GM12892 (cell line): ENCODE measurements around the gene PMIS2.
"Not testable (repeated sequence)": the region's sequence is repeated elsewhere in the genome, so short reads cannot be mapped to it uniquely, and the experiment has no call there.

Experiments
- DNase-seq: peaks from one replicate; pipeline ENCODE4 v3.0.0; 2011; ENCODE audit not compliant: insufficient read length
- FAIRE-seq: peaks from 2 replicates; lab custom pipeline; 2011; peaks lifted over from hg19 to GRCh38; lab: Jason Lieb, UNC
- POLR2A ChIP-seq: IDR thresholded peaks from 2 replicates; pipeline ENCODE4 v1.6.1; 2011; ENCODE audit warnings: low read depth, low read length, control low read depth
- POLR2AphosphoS5 ChIP-seq: IDR thresholded peaks from 2 replicates; pipeline ENCODE4 v1.6.1; 2011; ENCODE audit warnings: low read depth, low read length, control low read depth
- TAF1 ChIP-seq: IDR thresholded peaks from 2 replicates; pipeline ENCODE4 v1.6.1; 2011; ENCODE audit warnings: low read depth, mild to moderate bottlenecking, control low read depth, low read length, borderline replicate concordance

The PMIS2 gene

DNA sequence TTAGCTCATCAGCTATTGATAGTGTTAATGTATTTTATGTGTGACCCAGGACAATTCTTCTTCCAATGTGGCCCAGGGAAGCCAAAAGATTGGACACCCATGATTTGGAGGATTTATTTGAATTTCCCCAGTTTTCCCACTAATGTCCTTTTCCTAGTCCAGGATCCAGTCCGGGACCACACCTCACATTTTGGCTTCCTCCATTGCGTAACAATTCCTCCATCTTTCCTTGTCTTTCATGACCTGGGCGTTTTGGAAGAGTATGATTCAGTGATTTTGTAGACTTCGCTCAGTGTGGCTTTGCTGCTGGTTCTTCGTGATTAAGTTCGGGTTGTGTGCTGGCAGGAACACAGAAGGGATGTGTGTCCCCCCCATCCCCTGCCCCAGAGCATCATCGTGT is 19.2 kb upstream of the PMIS2 start:
- DNase-seq (no peak), FAIRE-seq (no peak)
- no peak for TF ChIP-seq TAF1
- TF ChIP-seq POLR2AphosphoS5, result no peak
- TF ChIP-seq POLR2A, result no peak

DNA sequence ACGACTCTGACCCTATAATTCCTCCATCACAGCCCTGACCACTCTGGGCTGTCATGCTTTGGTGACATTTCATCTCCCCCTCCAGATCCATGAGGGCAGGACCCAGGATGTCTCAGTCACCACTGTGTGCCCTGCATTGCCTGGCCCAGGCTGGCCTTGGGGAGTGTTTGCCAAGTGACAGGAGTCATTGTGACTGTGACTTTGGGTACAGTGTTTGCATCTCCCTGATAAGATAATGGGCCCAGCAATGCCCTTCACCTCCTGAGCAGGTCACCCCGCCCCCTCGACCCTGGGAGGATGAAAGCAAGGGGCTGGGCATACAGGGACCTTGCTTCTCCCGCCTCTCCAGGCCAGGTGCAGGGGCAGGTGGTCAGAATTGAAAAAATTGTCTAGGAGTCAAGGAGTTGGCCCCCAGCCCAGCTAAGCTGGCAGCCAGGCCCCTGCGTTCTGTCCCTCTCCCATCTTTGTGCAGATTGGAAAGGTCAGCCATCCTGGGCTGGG is 16.6 kb upstream of the PMIS2 start:
- no peak for FAIRE-seq

DNA sequence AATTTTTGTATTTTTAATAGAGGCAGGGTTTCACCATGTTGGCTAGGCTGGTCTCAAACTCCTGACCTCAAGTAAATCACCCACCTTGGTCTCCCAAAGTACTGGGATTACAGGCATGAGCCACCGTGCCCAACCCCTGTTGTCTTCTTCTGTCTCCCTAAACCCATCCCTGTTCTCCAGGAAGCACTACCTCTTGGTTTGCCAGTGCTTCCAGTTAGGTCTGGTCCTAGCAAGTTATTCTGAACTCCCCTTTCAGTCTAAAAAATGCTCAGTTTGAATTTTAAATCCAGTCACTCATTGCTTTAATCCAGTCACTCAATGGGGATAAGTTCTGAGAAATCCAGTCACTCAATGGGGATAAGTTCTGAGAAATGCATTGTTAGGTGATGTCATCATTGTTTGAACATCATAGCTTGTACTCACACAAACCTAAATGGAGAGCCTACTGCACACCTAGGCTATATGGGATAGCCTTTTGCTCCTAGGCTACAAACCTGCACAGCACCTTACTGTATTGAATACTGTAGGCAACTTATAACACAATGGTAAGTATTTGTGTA is 14.5 kb upstream of the PMIS2 start:
- TF ChIP-seq TAF1 (no peak), POLR2A (no peak), POLR2AphosphoS5 (no peak)
- FAIRE-seq (no peak), DNase-seq (no peak)

More for the DNA sequence above, 16.6 kb upstream of the PMIS2 start:
- DNase-seq, result no peak
- no peak for TF ChIP-seq POLR2AphosphoS5
- no peak for TF ChIP-seq POLR2A
- TF ChIP-seq TAF1, result no peak

DNA sequence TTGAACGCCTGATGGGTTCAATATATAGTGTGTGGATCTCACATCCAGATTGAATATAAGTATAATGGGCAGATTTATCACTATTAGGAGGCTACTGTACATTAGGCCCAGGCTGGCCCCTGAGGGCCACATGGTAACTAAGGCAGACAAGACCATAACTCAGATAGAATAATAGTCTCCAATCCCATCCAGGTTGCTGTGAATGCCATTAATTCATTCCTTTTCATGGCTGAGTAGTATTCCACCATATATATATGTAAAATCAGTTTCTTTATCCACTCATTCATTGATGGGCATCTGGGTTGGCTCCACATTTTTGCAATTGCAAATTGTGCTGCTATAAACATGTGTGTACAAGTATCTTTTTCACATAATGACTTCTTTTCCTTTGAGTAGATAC is 8.1 kb upstream of the PMIS2 start:
- TF ChIP-seq TAF1, result no peak
- no peak for TF ChIP-seq POLR2AphosphoS5
- no peak for TF ChIP-seq POLR2A
- no peak for DNase-seq
- FAIRE-seq, result no peak

DNA sequence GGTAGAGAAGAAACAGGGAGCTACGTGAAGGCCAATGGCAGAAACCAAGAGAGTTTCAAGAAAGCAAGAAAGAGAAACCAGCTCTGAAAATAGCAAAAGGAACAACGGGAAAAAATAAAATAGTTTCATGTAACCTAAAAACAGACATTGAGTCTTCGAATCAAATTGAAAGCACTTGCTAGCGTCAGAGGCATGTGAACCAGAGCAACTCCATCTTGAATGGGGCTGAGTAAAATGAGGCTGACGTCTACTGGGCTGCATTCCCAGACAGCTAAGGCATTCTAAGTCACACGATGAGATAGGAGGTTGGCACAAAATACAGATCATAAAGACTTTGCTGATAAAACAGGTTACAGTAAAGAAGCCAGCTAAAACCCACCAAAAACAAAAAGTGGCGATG is 7.3 kb upstream of the PMIS2 start:
- TF ChIP-seq TAF1 (no peak), POLR2AphosphoS5 (no peak), POLR2A (no peak)
- no peak for DNase-seq
- no peak for FAIRE-seq

DNA sequence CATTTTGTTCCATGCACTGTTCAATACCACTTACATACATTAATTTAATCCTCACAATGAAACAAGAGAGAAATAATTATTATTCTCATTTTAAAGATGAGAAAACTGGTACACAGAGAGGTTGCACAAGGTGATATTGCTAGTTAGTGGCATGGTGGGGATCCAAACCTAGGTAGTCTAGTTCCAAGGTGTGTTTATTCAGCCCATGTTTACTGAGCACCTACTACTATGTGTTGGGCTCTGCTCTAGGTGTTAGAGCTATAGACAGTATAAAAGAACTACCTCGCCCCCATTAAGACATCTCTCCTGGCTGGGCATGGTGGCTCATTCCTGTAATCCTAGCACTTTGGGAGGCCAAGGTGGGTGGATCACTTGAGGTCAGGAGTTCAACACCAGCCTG is 3.2 kb upstream of the PMIS2 start:
- DNase-seq, result no peak
- FAIRE-seq, result no peak
- TF ChIP-seq TAF1, result no peak
- no peak for TF ChIP-seq POLR2A
- no peak for TF ChIP-seq POLR2AphosphoS5

DNA sequence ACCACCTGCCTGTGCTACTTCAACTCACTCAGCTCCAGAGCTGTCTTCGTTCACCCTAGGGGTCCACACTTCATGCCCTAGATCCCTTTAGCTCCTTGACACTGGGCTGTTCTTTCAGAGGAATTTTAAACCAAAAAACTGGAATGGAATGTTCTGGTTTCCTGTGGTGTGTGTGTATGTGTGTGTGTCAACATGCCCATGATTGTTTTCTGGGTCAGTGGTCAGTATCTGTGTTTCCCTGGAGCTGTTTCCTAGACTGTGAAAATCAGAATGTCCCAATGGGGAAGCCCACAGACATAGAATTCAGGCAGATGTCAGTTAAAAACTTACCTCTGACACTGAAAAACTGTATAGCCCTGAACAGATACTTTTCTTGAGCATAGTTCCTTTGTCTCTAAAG is 1.3 kb downstream of the PMIS2 start:
- DNase-seq, result no peak
- no peak for TF ChIP-seq POLR2AphosphoS5
- no peak for TF ChIP-seq POLR2A
- TF ChIP-seq TAF1, result no peak
- FAIRE-seq, result no peak

DNA sequence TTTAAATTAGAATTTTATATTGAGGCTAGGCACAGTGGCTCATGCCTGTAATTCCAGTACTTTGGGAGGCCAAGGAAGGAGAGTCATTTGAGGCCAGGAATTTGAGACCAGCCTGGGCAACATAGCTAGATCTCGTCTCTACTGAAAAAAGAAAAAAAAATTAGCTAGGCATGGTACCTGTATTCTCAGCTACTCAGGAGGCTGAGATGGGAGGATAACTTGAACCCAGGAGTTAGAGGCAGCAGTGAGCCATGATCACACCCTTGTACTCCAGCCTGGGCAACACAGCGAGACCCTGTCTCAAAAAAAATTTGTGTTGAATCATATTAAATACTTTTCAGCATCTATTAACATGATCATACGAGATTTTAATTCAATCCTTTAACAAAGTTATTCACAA is 4.9 kb downstream of the PMIS2 start:
- TF ChIP-seq POLR2AphosphoS5, result no peak
- TF ChIP-seq POLR2A, result no peak
- no peak for TF ChIP-seq TAF1
- DNase-seq, result no peak
- FAIRE-seq, result no peak

DNA sequence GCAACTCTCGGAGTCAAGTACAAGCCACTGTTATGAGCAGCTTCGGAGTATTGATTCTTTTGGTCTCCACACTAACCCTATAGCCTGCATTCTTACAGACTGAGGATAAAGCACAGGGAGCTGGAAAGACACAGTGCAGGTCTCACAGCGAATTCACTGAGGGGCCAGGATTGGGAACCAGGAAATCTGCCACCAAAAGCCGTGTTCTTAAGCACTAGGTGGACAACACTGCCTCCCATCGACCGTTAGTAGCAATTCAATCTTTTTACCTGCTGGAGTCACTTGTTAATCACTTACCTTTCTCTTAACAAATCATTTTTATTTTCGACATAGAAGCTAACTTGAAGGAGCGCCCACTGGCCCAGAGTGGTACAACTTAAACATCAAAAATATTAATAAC is 6.3 kb downstream of the PMIS2 start:
- TF ChIP-seq POLR2AphosphoS5 (no peak), POLR2A (no peak), TAF1 (no peak)
- no peak for DNase-seq
- FAIRE-seq, result peak; percentile 48

DNA sequence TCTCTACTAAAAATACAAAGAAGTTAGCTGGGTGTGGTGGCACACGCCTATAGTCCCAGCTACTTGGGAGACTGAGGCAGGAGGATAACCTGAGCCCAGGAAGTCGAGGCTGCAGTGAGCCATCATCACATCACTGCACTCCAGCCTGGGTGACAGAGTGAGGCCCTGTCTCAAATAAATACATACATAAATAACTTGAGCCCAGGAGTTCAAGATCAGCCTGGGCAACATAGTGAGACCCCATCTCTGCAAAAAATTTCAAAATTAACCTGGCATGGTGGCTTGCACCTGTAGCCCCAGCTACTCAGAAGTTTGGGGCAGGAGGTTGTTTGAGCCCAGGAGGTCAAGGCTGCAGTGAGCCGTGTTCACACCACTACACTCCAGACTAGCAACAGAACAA is 9.1 kb downstream of the PMIS2 start:
- not testable (repeated sequence) for FAIRE-seq, DNase-seq

DNA sequence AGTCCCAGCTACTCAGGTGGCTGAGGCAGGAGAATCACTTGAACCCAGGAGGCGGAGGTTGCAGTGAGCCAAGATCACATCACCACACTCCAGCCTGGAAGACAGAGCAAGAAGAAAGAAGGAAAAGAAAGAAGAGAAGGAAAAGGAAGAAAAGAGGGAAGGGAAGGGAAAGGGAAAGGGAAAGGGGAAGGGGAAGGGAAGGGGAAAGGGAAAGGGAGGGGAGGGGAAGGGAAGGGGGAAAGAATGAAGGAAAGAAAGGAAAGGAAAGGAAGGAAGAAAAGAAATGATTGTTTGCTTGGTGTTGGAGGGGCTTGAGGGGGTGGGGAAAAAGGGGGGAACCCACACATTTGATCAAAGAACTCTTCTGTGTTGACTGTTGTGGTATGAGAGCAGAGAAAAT is 10.0 kb downstream of the PMIS2 start:
- TF ChIP-seq POLR2AphosphoS5 (no peak), TAF1 (no peak), POLR2A (no peak)

DNA sequence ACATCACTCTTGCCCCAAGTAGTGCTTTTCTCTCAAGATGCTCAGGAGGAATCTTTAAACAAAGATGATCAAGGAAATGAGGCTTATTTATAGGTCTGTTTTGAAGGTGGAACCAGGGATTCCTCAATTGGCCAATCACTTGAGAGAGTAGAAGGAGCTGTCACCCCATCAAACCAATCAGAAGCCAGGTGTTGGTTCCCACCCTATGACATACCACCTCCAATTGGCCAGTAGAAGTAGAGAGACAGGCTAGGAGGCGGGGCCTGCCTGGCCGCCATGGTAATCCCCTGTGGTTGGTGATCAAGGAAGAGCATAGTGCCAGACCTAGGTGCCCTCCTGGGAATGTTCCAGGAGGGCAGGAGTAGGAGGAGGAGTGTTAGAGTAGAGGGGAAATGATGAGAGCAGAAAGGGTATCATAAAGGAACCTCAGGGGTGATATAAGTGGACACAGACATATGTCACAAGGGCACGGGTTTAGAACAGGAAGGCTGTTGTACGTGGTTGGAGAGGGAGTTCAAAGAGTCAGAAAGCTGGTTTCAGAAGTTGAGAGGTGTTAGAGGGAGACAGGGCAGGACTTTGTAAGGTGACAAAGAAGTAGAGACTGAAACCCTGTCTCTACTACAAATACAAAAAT is 10.5 kb downstream of the PMIS2 start:
- TF ChIP-seq POLR2AphosphoS5 (no peak), TAF1 (no peak), POLR2A (no peak)
- DNase-seq (peak; percentile 57), FAIRE-seq (no peak)

More for the DNA sequence above, 10.0 kb downstream of the PMIS2 start:
- FAIRE-seq (no peak), DNase-seq (no peak)

DNA sequence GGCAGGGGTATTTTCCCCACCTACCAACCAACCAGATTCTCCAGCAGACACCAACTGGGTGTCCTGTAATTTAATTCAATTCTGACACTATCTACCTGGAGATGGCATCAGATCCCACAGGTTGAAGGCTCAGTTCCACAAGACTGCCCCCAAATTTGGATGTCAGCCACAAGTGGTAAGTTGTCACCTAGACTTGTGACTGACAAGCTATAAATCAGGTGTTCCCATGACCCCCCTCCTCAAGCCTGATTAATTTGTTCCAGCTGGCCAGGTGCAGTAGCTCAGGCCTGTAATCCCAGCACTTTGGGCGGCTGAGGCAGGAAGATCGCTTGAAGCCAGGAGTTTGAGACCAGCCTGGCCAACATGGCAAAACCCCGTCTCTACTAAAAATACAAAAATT is 16.0 kb downstream of the PMIS2 start:
- no peak for DNase-seq

DNA sequence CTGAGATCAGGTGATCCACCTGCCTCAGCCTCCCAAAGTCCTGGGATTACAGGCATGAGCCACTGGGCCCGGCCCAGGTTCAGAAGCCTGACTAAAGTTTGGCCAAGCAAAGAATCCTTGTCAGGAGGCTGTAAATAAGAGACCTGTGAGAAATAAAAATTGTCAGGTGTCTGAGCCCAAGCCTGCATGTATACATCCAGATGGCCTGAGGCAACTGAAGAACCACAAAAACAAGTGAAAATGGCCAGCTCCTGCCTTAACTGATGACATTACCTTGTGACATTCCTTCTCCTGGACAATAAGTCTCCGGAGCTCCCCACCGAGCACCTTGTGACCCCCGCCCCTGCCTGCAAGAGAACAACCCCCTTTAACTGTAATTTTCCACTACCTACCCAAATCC is 18.5 kb downstream of the PMIS2 start:
- DNase-seq, FAIRE-seq: not testable (repeated sequence)

More for the DNA sequence above, 16.0 kb downstream of the PMIS2 start:
- FAIRE-seq, result no peak
- no peak for TF ChIP-seq POLR2A
- no peak for TF ChIP-seq POLR2AphosphoS5
- TF ChIP-seq TAF1, result no peak

DNA sequence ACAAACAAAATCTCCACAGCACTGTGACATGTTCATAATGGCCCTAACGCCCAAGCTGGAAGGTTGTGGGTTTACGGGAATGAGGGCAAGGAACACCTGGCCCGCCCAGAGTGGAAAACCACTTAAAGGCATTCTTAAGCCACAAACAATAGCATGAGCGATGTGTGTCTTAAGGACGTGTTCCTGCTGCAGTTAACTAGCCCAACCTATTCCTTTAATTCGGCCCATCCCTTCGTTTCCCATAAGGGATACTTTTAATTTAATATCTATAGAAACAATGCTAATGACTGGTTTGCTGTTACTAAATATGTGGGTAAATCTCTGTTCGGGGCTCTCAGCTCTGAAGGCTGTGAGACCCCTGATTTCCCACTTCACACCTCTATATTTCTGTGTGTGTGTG is 21.2 kb downstream of the PMIS2 start:
- FAIRE-seq, DNase-seq: not testable (repeated sequence)
